OCI-LY7 (cell line): ENCODE measurements around the gene ANKS1B. TPM values are rescaled to one million over a fixed set of nuclear protein-coding genes. Genes with fewer than 3 reads are reported as not detected.
"Not testable (repeated sequence)": the region's sequence is repeated elsewhere in the genome, so short reads cannot be mapped to it uniquely, and the experiment has no call there.

Experiments used
- BruUV-seq: library from RNA; stranded (reverse); fragments of 400-500 nt; replicated peaks from 2 replicates; lab custom pipeline; 2021; lab: Mats Ljungman, UMichigan
- CTCF ChIA-PET: fragments of 300-600 bp; sonication (Branson Sonifier 250); formaldehyde crosslinking; loops from one replicate; lab custom pipeline; 2022; ENCODE audit warnings: antibody characterized with exemption; ENCODE audit not compliant: unreplicated experiment; lab: Charles Lee
- POLR2A ChIA-PET: fragments of 300-600 bp; sonication (Branson Sonifier 250); formaldehyde crosslinking; loops from one replicate; lab custom pipeline; 2022; ENCODE audit warnings: antibody characterized with exemption; lab: Charles Lee
- DNase-seq: peaks from one replicate; pipeline ENCODE4 v3.0.0-alpha.2; 2015; ENCODE audit warnings: low spot score
- H2AFZ ChIP-seq: fragments of 200-600 bp; sonication (generic), shearing (Covaris generic); 2 replicates; pipeline ENCODE4 v1.6.1; 2014; ENCODE audit warnings: mild to moderate bottlenecking, antibody characterized with exemption, low read length, moderate library complexity
- H3K27ac ChIP-seq: fragments of 200-600 bp; sonication (generic); 2 replicates; pipeline ENCODE4 v1.5.1; 2014; ENCODE audit warnings: mixed run types, low read depth, mild to moderate bottlenecking, moderate library complexity, low read length, inconsistent platforms; ENCODE audit not compliant: poor library complexity, severe bottlenecking
- H3K36me3 ChIP-seq: fragments of 200-600 bp; sonication (generic); 2 replicates; pipeline ENCODE4 v1.6.1; 2014; ENCODE audit warnings: mild to moderate bottlenecking, antibody characterized with exemption, low read length, moderate library complexity, mixed read lengths; ENCODE audit not compliant: insufficient read depth
- H3K4me1 ChIP-seq: fragments of 200-600 bp; sonication (generic); 2 replicates; pipeline ENCODE4 v1.5.1; 2014; ENCODE audit warnings: mild to moderate bottlenecking, low read length; ENCODE audit not compliant: insufficient read depth, poor library complexity, severe bottlenecking
- H3K4me2 ChIP-seq: fragments of 200-600 bp; sonication (generic); 2 replicates; pipeline ENCODE4 v1.6.1; 2014; ENCODE audit warnings: mild to moderate bottlenecking, low read length
- H3K4me3 ChIP-seq: fragments of 200-600 bp; sonication (generic); 2 replicates; pipeline ENCODE4 v1.5.1; 2014; ENCODE audit warnings: mild to moderate bottlenecking, low read depth, low read length; ENCODE audit not compliant: poor library complexity, severe bottlenecking
- H3K79me2 ChIP-seq: fragments of 200-600 bp; sonication (generic); 2 replicates; pipeline ENCODE4 v1.6.1; 2016; ENCODE audit warnings: low read depth, mild to moderate bottlenecking, low read length, moderate library complexity, mixed read lengths; ENCODE audit not compliant: insufficient read depth
- H3K9me2 ChIP-seq: fragments of 200-600 bp; sonication (generic); 2 replicates; pipeline ENCODE4 v1.6.1; 2016; ENCODE audit warnings: mild to moderate bottlenecking, low read length, mixed read lengths; ENCODE audit not compliant: insufficient read depth
- H3K9me3 ChIP-seq: fragments of 200-600 bp; sonication (generic); 2 replicates; pipeline ENCODE4 v1.6.1; 2014; ENCODE audit warnings: mild to moderate bottlenecking, mixed run types, low read length, mixed read lengths
- H4K20me1 ChIP-seq: fragments of 200-600 bp; sonication (generic); 2 replicates; pipeline ENCODE4 v1.6.1; 2014; ENCODE audit warnings: mild to moderate bottlenecking, antibody characterized with exemption, low read length, moderate library complexity, mixed read lengths; ENCODE audit not compliant: insufficient read depth
- EZH2phosphoT487 ChIP-seq: fragments of 200-600 bp; sonication (generic); IDR thresholded peaks from 2 replicates; pipeline ENCODE4 v1.6.1; 2018; ENCODE audit warnings: low read depth, borderline replicate concordance, mild to moderate bottlenecking, mixed run types, antibody characterized with exemption, low read length, moderate library complexity, mixed read lengths
- intact Hi-C: fragments of 100-400 bp; cut with micrococcal nuclease; formaldehyde crosslinking; loops from one replicate; pipeline ENCODE4 v1.10.0; 2022; ENCODE audit not compliant: unreplicated experiment
- total RNA-seq, 2 experiments: library from RNA; depleted of rRNA in 1 of 2; stranded (reverse); fragments of >200 nt in 1 of 2; shearing (Covaris generic) in 1 of 2; gene quantifications; 2 replicates each; pipeline ENCODE4 v1.2.3, GENCODE V29; 2014 to 2022
- TF ChIP-seq, protein P1 (sequence below): fragments of 200-600 bp; sonication (generic); conservative IDR thresholded peaks from 2 replicates; pipeline ENCODE4 v1.5.1; 2014; ENCODE audit warnings: mild to moderate bottlenecking, antibody characterized with exemption, low read length, moderate library complexity, mixed read lengths

ANKS1B gene
- total RNA-seq, 2 experiments from 2014 or later: 2.9 to 6.0 TPM

DNA sequence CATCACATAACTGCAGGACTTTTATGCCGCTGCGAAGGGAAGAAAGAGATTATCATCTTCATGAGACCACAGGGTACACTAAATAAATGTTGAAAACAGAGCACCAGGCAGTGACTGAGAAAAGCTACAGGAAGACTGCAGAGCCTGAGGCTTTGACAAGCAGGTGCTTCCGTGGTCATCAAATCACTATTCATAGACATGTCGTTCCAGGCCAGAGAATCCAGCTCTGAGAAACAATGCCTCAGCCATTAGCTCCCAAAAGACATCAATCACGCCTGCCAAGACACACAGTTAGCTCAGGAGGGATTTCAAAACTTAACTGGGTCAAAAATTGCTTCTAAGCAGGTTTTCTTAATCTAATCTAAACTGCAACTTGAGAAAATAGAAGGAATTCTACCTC lies 384.3 kb downstream of the ANKS1B start:
- H3K4me3 ChIP-seq: peak overlapping the region; percentile 41

DNA sequence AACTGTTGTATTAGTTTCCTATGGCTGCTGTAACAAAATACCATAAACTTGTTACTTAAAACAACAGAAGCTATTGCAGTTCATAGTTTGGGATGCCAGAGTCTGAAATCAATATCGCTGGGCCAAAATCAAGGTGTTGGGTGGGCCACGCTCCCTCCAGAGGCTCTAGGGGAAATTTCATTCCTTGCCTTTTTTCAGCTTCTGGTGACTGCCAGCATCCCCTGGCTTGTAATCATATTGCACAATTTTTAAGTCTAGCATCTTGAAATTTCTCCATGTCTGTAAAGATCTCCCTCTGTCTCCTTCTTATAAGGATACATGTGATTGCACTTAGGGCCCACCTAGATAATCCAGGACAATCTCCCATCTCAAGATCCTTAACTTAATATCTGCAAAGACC lies 386.0 kb downstream of the ANKS1B start:
- TF ChIP-seq, protein P1, sequence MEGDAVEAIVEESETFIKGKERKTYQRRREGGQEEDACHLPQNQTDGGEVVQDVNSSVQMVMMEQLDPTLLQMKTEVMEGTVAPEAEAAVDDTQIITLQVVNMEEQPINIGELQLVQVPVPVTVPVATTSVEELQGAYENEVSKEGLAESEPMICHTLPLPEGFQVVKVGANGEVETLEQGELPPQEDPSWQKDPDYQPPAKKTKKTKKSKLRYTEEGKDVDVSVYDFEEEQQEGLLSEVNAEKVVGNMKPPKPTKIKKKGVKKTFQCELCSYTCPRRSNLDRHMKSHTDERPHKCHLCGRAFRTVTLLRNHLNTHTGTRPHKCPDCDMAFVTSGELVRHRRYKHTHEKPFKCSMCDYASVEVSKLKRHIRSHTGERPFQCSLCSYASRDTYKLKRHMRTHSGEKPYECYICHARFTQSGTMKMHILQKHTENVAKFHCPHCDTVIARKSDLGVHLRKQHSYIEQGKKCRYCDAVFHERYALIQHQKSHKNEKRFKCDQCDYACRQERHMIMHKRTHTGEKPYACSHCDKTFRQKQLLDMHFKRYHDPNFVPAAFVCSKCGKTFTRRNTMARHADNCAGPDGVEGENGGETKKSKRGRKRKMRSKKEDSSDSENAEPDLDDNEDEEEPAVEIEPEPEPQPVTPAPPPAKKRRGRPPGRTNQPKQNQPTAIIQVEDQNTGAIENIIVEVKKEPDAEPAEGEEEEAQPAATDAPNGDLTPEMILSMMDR: peak; percentile 36; the same call in 1 of the 2 replicates
- no peak for TF ChIP-seq EZH2phosphoT487
- DNase-seq: no peak
- H3K9me2 ChIP-seq: no peaks in the 10 kb centered on the region
- H3K4me3 ChIP-seq: peak overlapping the region; percentile 39
- no peaks in the 10 kb centered on the region for H3K79me2 ChIP-seq
- H4K20me1 ChIP-seq: no peaks in the 10 kb centered on the region
- H3K27ac ChIP-seq: peak overlapping the region; percentile 99
- H3K4me1 ChIP-seq: peaks cover 49% of the 10 kb centered on the region
- intact Hi-C loops: no loop called here
- peaks cover 81% of the 10 kb centered on the region for H3K36me3 ChIP-seq
- no TSS peak for BruUV-seq
- POLR2A ChIA-PET: interaction anchor here (0.6 to 1.4 kb wide), 4 partner anchors 8 to 203 kb away, joined by 3 to 5 read pairs (median 3); no protein-coding TSS in a partner anchor
- peak overlapping the region; percentile 71 for H3K4me2 ChIP-seq
- CTCF ChIA-PET: no interaction called here
- peaks cover 77% of the 10 kb centered on the region for H3K9me3 ChIP-seq
- H2AFZ ChIP-seq: peak overlapping the region; percentile 69; the same call in 1 of the 2 replicates

More for the DNA sequence above, 384.3 kb downstream of the ANKS1B start:
- H2AFZ ChIP-seq: peak overlapping the region; percentile 80; the same call in 1 of the 2 replicates
- ChIA-PET POLR2A (interaction anchor here (0.8 to 2.1 kb wide), 15 partner anchors 9 to 218 kb away, joined by 3 to 11 read pairs (median 5); no protein-coding TSS in a partner anchor), CTCF (interaction anchor here (0.8 to 1.6 kb wide), 3 partner anchors 150 to 557 kb away, joined by 3 to 8 read pairs (median 3); no protein-coding TSS in a partner anchor)
- peak overlapping the region; percentile 71 for H3K4me2 ChIP-seq
- H3K36me3 ChIP-seq: peaks cover 79% of the 10 kb centered on the region
- H3K27ac ChIP-seq: peak overlapping the region; percentile 99
- H3K79me2 ChIP-seq: no peaks in the 10 kb centered on the region
- DNase-seq: peak; percentile 99
- peaks cover 49% of the 10 kb centered on the region for H3K4me1 ChIP-seq
- H3K9me2 ChIP-seq: no peaks in the 10 kb centered on the region
- no peaks in the 10 kb centered on the region for H4K20me1 ChIP-seq
- intact Hi-C loops: loop anchor here (1.0 to 10.0 kb wide), 4 partner anchors 144 to 1086 kb away; partner anchors contain the start of gene TMPO
- TF ChIP-seq, protein P1: no peak
- no peak for TF ChIP-seq EZH2phosphoT487
- BruUV-seq: no TSS peak
- peaks cover 71% of the 10 kb centered on the region for H3K9me3 ChIP-seq

DNA sequence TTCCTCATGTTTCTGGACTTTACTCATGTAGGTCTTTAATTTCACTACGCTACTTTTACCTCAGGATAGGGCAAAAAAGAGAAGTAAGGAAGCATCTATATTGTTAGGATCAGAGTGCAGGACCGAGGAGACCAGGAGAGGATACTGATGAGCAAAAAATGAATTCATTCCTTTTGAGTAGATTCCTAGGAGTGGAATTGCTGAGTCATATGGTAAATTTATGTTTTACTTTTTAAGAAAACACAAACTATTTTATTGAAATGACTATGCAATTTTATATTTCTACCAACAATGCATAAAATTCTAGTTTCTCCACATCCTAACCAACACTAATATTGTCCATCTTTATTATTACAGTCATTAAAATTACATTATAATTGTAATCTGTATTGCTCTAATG lies 388.0 kb downstream of the ANKS1B start:
- Histone ChIP-seq H3K4me1 (peaks cover 42% of the 10 kb centered on the region), H3K9me2 (no peaks in the 10 kb centered on the region), H3K4me2 (no peak overlapping the region), H3K36me3 (peaks cover 70% of the 10 kb centered on the region), H3K4me3 (no peak overlapping the region), H3K79me2 (no peaks in the 10 kb centered on the region), H4K20me1 (no peaks in the 10 kb centered on the region), H3K9me3 (peaks cover 70% of the 10 kb centered on the region), H3K27ac (no peak overlapping the region), H2AFZ (peak overlapping the region; percentile 10; the same call in 1 of the 2 replicates)
- TF ChIP-seq EZH2phosphoT487: no peak
- TF ChIP-seq, protein P1: no peak
- POLR2A ChIA-PET: no interaction called here
- no TSS peak for BruUV-seq
- no peak for DNase-seq
- CTCF ChIA-PET: no interaction called here
- intact Hi-C loops: no loop called here

DNA sequence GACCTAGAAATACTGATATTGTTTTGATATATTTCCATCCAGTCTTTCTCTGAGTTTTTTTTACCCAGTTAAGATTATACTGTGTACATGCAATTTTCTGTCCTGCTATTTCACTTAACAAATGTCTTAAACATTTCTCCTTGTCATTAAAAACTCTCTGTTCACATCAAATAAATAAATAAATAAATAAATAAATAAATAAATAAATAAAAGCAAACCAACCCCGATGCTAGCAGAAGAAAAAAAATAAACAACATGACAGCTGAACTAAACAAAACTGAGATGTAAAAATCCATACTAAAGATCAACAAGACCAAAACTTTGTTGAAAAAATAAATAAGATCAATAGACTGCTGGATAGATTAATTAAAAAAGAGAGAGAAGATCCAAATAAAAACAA lies 407.6 kb downstream of the ANKS1B start:
- H3K4me3 ChIP-seq, intact Hi-C loops, H4K20me1 ChIP-seq, H3K4me1 ChIP-seq, DNase-seq, CTCF ChIA-PET, H3K79me2 ChIP-seq, H3K27ac ChIP-seq, POLR2A ChIA-PET, H2AFZ ChIP-seq, H3K4me2 ChIP-seq, BruUV-seq, H3K9me2 ChIP-seq: not testable (repeated sequence)
- Histone ChIP-seq H3K9me3 (peaks cover 50% of the 10 kb centered on the region; the same call in 1 of the 2 replicates), H3K36me3 (peaks cover 14% of the 10 kb centered on the region; the same call in 1 of the 2 replicates)
